Measurements from ENCODE around the gene IL23A.
"Not testable (repeated sequence)": the region's sequence is repeated elsewhere in the genome, so short reads cannot be mapped to it uniquely, and the experiment has no call there.

The IL23A gene

DNA sequence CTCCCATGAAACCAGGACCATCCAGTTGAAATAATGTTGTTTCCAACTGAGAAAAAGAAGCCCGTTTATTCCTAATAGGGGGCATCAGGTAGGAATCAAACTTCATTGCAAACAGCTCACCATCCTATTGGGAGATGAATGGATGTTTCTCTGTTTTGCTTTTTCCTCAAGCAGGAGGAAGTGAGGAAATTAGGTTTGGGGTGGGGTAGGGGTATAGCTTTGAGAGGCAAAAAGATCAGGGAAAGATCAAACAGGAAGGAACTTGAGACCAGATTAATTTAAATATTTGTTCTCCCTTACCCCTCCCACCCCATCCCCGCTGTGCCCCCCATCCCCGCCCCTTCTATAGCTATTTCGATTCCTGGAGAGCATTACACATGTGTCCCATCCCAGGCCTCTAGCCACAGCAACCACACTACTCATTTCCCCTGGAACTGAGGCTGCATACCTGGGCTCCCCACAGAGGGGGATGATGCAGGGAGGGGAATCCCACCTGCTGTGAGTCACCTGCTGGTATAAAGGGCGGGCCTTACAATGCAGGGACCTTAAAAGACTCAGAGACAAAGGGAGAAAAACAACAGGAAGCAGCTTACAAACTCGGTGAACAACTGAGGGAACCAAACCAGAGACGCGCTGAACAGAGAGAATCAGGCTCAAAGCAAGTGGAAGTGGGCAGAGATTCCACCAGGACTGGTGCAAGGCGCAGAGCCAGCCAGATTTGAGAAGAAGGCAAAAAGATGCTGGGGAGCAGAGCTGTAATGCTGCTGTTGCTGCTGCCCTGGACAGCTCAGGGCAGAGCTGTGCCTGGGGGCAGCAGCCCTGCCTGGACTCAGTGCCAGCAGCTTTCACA is at the start of gene IL23A:
Gene IL23A (plus strand): TSS at position 577 of the 850 bp plus-strand sequence. CDS start 161 bp downstream, at position 738.
- peak; percentile 86 to 87 for ATAC-seq

DNA sequence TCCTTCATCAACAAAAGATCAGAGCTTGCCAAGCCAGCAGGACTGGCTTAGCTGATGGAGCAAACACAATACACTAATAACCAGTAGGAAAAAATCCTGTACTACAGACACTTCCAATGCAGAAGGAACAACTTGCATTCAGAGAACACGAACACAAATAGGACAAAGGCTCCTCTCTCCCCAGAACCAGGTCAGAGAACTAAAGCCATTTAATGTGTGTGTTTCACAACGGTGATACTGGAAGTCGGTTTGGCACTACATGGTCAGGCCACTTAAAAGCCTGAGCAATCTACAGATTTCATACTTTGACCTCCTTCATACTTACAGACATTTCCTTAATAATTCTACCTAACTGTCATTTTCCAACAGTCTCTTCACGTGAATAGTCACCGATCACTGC is 44.9 kb upstream of the IL23A start:
- ATAC-seq = no peak

- no peak for ATAC-seq
These were observed 42.4 kb upstream of the IL23A start for GRCh38 chr12:56296295-56296694.

GRCh38 chr12:56297400-56297799 is 41.3 kb upstream of the IL23A start:
- no peak for ATAC-seq

DNA sequence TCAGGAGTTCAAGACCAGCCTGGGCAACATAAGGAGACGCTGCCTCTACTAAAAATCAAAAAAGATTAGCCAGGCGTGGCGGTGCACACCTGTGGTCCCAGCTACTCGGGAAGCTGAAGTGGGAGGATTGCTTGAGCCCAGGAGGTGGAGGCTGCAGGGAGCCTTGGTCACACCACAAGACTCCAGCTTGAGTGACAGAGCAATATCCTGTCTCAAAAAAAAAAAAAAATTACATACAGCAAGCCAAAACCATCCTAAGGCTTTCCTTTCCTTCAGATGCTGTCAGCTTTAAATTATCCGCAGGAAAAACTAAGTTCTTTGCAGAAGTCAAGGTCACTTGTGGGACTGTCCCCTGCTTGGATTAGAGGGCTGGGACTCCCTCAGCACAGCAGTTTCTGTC is 39.9 kb upstream of the IL23A start:
- ATAC-seq = no peak

GRCh38 chr12:56299308-56299852 is 39.3 kb upstream of the IL23A start:
- ATAC-seq = peak; percentile 11 to 14

DNA sequence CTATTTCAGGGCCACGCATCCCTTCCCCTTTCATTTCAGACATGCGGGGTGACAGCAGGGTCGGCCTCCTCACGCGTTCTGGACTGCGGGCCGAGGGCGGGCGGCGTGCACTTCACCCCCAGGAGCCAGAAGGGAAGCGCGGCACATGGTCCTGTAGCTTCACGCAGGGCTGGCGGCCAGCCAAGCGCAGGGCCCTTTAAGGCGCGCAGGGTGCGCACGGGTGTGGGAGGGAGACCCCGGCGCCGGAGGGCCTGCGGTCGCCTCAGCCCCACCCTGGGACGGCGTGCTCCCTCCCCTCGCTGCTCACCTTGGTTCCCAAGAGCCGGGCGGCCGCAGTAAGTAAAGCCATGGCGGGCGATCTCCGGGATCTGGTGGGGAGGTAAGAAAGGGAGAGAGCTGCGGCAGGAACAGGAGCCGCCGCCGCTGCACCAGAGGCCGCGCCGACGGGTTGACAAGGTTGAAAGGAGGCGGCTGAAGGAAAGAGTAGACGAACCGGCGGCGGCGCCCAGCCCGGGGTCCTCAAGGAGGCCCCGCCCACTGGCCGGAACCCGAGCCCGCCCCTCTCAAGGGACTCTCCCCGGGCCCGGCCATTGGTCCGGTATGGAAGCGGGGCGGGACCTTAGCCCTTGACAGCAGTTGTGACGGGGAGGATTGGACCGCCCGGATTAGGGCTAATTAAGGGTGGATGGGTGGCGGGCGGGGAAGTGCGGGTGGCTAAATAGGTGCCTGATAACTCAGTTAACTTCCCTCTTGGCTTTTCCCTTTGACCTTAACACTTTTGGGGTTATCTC is 38.6 kb upstream of the IL23A start, which contains the start of gene CS:
Gene CS (minus strand): TSS at position 478 of the 791 bp plus-strand sequence. CDS start 129 bp downstream, at position 349.
- peak; percentile 96 for ATAC-seq

GRCh38 chr12:56300644-56301464 is 37.8 kb upstream of the IL23A start:
- ATAC-seq = no peak

- no peak for ATAC-seq
These were observed 34.4 kb upstream of the IL23A start for GRCh38 chr12:56304276-56304675.

- no peak for ATAC-seq
These were observed 33.7 kb upstream of the IL23A start for GRCh38 chr12:56304872-56305590.

GRCh38 chr12:56307221-56307965 is 31.3 kb upstream of the IL23A start:
- no peak for ATAC-seq

GRCh38 chr12:56308714-56309113 is 30.0 kb upstream of the IL23A start:
- no peak for ATAC-seq

- no peak for ATAC-seq
These were observed 27.7 kb upstream of the IL23A start for GRCh38 chr12:56311003-56311402.

GRCh38 chr12:56315249-56315621 is 23.4 kb upstream of the IL23A start:
- ATAC-seq = no peak

- ATAC-seq = peak; percentile 91 to 93
These were observed 22.8 kb upstream of the IL23A start, which contains the start of gene CNPY2 for GRCh38 chr12:56315622-56316473. Gene CNPY2, minus strand, starts transcription at chr12:56315988. Its CDS starts 771 bp downstream, at chr12:56315217.

DNA sequence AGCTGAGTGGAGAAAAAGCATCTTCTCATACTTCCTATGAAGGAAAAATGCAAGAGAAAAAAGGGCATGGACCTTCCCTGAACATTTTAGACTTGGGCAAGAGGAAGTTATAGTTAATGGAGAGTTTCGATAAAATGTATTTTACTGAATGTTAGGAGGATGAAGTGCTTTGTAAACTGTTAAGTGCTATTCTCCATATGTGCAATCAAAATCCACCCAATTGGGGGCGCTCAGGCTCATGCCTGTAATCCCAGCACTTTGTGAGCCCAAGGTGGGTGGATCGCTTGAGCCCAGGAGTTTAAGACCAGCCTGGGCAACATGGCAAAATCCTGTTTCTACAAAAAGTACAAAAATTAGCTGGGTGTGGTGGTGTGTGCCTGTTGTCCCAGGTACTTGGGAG is 21.0 kb upstream of the IL23A start:
- ATAC-seq = no peak

- no peak for ATAC-seq
These were observed 17.7 kb upstream of the IL23A start for GRCh38 chr12:56321027-56321426.

GRCh38 chr12:56321610-56322009 is 17.1 kb upstream of the IL23A start:
- not testable (repeated sequence) for ATAC-seq

GRCh38 chr12:56324206-56324605 is 14.5 kb upstream of the IL23A start:
- no peak for ATAC-seq

GRCh38 chr12:56326126-56326525 is 12.6 kb upstream of the IL23A start:
- no peak for ATAC-seq

All from activated CD4-positive, CD25-positive, alpha-beta regulatory T cell treated with anti-CD3 and anti-CD28 coated beads, Interleukin-2, amount 50 U/mL, for 24 hours (primary cell).